ENCODE data around the gene ZNF584. TPM values are rescaled to one million over a fixed set of nuclear protein-coding genes. Genes with fewer than 3 reads are reported as not detected.

Gene ZNF584
- 6.6 and 7.1 TPM in 2 replicates for total RNA-seq

DNA sequence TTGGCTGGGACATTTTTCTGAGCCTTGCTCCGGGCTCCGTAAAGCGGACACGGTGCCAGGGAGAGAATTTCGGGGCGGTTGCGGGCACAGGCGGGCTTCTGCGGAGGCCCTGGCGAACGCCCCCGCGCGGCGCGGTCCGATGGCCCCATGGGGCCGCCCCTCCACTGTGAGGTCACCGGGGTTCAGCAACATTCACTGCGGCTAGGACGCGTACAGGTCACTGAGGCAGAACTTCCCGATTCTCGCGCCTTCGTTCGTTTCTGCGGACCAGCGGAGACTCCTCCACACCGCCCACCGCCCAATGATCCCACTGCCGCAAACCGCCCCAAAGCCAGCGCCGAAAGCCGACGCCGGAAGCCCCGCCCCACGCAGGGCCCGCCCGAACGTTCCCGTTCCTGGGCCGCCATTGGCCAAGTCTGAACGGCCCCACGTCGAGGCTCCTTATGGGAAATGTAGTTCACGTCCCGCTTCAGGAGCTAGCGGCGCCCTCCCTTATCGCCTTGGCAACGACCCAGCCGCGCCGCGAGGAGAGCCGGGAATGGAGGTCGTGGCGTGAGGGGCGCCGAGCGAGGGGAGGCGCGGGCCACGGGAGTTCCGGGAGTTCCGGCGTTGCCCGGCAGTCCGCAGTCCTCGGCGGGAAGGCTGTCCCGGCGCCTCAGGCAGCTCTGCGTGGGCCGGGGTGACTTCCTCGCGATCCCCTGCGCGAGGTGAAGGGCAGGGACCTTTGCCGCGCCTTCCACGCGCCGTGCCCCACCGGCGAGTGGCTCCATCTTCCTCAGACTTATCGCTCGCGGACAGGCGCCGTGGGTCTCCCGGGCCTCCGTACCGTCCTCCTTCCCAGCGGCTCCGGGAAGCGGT is at the start of gene ZNF584:
TSS of gene ZNF584 (plus strand) at position 498 of the 858 bp plus-strand sequence. CDS start 499 bp downstream, outside the sequence.
- peak within 1 kb of the TSS; percentile 86 for H3K4me3 ChIP-seq (ENCODE audit: low read depth, low read length)
- H3K36me3 ChIP-seq (ENCODE audit: control insufficient read depth, insufficient read depth, low read length), result no peaks in the 10 kb centered on the region
- TF ChIP-seq, protein P1, sequence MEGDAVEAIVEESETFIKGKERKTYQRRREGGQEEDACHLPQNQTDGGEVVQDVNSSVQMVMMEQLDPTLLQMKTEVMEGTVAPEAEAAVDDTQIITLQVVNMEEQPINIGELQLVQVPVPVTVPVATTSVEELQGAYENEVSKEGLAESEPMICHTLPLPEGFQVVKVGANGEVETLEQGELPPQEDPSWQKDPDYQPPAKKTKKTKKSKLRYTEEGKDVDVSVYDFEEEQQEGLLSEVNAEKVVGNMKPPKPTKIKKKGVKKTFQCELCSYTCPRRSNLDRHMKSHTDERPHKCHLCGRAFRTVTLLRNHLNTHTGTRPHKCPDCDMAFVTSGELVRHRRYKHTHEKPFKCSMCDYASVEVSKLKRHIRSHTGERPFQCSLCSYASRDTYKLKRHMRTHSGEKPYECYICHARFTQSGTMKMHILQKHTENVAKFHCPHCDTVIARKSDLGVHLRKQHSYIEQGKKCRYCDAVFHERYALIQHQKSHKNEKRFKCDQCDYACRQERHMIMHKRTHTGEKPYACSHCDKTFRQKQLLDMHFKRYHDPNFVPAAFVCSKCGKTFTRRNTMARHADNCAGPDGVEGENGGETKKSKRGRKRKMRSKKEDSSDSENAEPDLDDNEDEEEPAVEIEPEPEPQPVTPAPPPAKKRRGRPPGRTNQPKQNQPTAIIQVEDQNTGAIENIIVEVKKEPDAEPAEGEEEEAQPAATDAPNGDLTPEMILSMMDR (IDR thresholded peaks at IDR 0.05; ENCODE audit: insufficient read depth, low read length, poor library complexity, severe bottlenecking), result no peak
- peak; percentile 77 for DNase-seq (ENCODE audit: low read depth)
- no peaks in the 10 kb centered on the region for H3K27me3 ChIP-seq (ENCODE audit: control insufficient read depth, insufficient read depth, low read length)

DNA sequence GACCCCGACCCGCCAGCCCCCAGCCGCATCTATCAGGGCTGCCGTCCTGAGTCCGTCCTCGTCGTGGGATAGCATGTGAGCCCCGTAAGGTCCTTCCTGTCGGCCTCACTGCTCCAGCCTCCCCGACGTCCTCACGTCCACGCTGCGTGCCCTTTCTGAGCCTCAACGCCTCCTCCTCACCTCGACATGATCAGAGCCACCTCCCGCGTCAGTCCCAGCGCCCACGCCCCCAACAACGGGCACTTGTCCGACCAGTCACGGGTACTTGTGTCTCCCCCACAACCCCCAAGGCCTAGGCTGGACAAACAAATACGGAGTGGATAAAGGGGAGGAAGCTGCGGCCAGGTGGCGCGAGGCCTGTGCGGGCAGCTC is 46.6 kb upstream of the ZNF584 start:
- TF ChIP-seq, protein P1 (IDR thresholded peaks at IDR 0.05; ENCODE audit: insufficient read depth, low read length, poor library complexity, severe bottlenecking), result no peak
- Histone ChIP-seq H3K27me3 (ENCODE audit: control insufficient read depth, insufficient read depth, low read length) (peaks cover 6% of the 10 kb centered on the region), H3K36me3 (ENCODE audit: control insufficient read depth, insufficient read depth, low read length) (no peaks in the 10 kb centered on the region), H3K4me3 (ENCODE audit: low read depth, low read length) (peak overlapping the region; percentile 55)
- no peak for DNase-seq (ENCODE audit: low read depth)

DNA sequence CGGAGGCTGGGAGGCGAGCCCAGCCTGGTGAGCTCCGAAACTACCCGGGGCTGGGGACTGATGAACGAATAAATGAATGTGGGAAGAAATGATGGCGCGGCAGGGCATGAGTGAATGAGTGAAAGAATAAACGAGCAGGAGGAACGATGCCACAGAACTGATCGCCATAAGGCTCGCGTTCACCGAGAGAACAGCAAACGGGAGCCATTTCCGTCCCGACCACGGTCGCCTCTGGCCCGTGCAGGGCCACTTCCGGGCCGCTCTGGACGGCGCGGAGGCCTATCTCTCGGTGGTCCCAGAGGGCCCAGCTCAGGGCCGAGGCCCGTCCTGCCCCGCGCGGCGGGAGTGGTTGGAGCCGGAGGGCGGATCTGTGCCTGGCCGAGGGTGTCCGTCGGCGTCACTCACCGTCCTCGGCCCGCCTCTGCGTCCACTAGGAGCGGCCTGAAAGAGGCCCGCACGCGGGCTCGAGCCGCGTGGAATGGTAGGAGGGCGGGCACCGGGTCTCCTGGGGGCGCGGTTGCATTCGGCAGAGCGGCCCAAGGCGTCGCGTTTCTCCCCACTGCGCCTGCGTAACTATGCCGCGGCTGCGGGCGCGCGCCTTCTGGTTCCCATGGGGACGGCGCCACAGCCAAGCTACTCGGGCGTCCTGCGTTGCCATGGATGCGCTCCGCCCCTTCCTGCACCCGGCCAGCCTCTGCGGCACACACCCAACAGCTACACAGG is 46.0 kb upstream of the ZNF584 start, which contains the start of gene ZNF497:
TSS of gene ZNF497 (minus strand) at position 480 of the 723 bp plus-strand sequence. CDS start 5,116 bp downstream, outside the sequence.
- TF ChIP-seq, protein P1 (IDR thresholded peaks at IDR 0.05; ENCODE audit: insufficient read depth, low read length, poor library complexity, severe bottlenecking), result no peak
- no peaks in the 10 kb centered on the region for H3K36me3 ChIP-seq (ENCODE audit: control insufficient read depth, insufficient read depth, low read length)
- peak; percentile 75 for DNase-seq (ENCODE audit: low read depth)
- H3K4me3 ChIP-seq (ENCODE audit: low read depth, low read length), result peak within 1 kb of the TSS; percentile 55
- peaks cover 2% of the 10 kb centered on the region for H3K27me3 ChIP-seq (ENCODE audit: control insufficient read depth, insufficient read depth, low read length)

DNA sequence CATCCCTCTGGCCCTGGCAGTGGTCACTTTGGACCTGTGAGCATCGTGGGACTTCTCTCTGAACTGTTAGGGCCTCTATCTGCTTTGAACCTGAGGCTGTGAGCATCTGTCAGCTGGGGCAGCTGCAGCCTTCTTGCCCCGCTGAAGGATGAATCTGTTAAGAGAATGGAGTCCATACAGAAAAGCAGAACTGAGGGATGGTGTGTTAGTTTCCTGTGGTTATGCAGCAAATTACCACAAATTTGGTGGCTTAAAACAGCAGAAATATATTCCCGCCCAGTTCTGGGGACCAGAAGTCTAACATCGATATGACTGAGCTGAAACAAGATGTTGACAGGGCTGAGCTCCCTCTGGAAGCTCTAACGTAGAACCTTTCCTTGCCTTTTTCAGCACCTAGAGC is 44.3 kb upstream of the ZNF584 start:
- TF ChIP-seq, protein P1 (IDR thresholded peaks at IDR 0.05; ENCODE audit: insufficient read depth, low read length, poor library complexity, severe bottlenecking), result no peak
- H3K27me3 ChIP-seq (ENCODE audit: control insufficient read depth, insufficient read depth, low read length), result no peaks in the 10 kb centered on the region
- no peak overlapping the region for H3K4me3 ChIP-seq (ENCODE audit: low read depth, low read length)

DNA sequence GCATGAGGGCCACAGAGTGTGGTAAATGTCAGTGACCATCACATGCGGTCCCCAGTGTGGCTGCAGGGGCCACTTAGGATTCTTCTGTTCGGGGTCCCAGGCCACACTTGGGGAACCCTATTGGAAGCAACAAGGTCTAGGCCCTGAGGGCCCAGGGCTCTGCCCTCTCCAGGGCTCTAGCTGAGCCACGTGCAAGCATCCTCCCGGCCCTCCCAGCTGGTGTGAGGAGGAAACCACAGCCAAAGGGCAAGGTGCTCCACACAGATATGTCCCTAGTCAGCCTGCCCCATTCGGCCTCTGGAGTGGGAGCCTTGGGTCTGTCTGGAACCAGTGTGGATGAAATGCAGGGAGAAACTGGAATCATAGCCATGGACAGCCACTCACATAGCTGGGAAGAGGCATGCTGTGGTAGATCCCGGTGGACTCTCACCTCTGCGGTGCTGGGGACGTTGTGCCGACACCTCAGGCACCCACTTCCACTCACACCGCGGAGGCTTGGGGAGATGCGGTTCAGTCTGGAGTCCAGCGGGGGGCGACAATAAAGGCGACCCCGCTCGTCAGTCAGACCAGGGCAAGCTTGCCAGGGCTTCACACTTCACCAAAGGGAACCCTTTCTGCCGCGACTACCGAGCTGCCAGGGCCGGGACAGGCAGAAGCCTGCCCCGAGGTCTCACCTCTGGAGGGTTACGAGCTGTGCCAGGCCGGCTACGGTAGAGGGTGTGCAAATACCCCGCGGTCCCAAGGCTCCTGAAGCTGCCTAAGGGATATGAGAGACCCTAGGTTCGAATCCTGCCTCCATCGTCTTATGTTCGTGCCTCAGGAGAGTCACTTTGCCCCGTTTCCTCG is 41.6 kb upstream of the ZNF584 start:
- TF ChIP-seq, protein P1 (IDR thresholded peaks at IDR 0.05; ENCODE audit: insufficient read depth, low read length, poor library complexity, severe bottlenecking), result no peak
- Histone ChIP-seq H3K27me3 (ENCODE audit: control insufficient read depth, insufficient read depth, low read length) (no peaks in the 10 kb centered on the region), H3K4me3 (ENCODE audit: low read depth, low read length) (no peak overlapping the region), H3K36me3 (ENCODE audit: control insufficient read depth, insufficient read depth, low read length) (no peaks in the 10 kb centered on the region)
- no peak for DNase-seq (ENCODE audit: low read depth)

More for the DNA sequence above, 44.3 kb upstream of the ZNF584 start:
- no peak for DNase-seq (ENCODE audit: low read depth)
- H3K36me3 ChIP-seq (ENCODE audit: control insufficient read depth, insufficient read depth, low read length), result no peaks in the 10 kb centered on the region

All from kidney epithelial cell (primary cell).